Smooth muscle cell (in vitro differentiated cells): ENCODE results near the gene FRRS1. TPM values are rescaled to one million over a fixed set of nuclear protein-coding genes. Genes with fewer than 3 reads are reported as not detected.

Source experiments
- DNase-seq: peaks from one replicate; lab custom pipeline; 2025; ENCODE audit not compliant: unreplicated experiment; lab: John Stamatoyannopoulos, UW
- H2AFZ ChIP-seq: fragments of 200-600 bp; sonication (generic); 2 replicates; pipeline ENCODE4 v1.6.0; 2016; ENCODE audit warnings: antibody characterized with exemption, low read depth, mild to moderate bottlenecking
- H3F3A ChIP-seq: fragments of 200-600 bp; sonication (generic); 2 replicates; pipeline ENCODE4 v1.6.0; 2017; ENCODE audit warnings: antibody characterized with exemption, low read depth
- H3K27ac ChIP-seq: fragments of 200-600 bp; sonication (generic); 2 replicates; pipeline ENCODE4 v1.5.1; 2016; ENCODE audit warnings: low read depth, mild to moderate bottlenecking
- H3K27me3 ChIP-seq: fragments of 200-600 bp; sonication (generic); 2 replicates; pipeline ENCODE4 v1.6.1; 2016; ENCODE audit warnings: low read depth, mild to moderate bottlenecking
- H3K36me3 ChIP-seq: fragments of 200-600 bp; sonication (generic); 2 replicates; pipeline ENCODE4 v1.5.1; 2016; ENCODE audit warnings: low read depth
- H3K4me1 ChIP-seq: fragments of 200-600 bp; sonication (generic); 2 replicates; pipeline ENCODE4 v1.5.1; 2016; ENCODE audit warnings: low read depth
- H3K4me2 ChIP-seq: fragments of 200-600 bp; sonication (generic); 2 replicates; pipeline ENCODE4 v1.6.0; 2016; ENCODE audit warnings: mild to moderate bottlenecking
- H3K4me3 ChIP-seq: fragments of 200-600 bp; sonication (generic); 2 replicates; pipeline ENCODE4 v1.5.1; 2016; ENCODE audit warnings: mild to moderate bottlenecking
- H3K79me2 ChIP-seq: fragments of 200-600 bp; sonication (generic); 2 replicates; pipeline ENCODE4 v1.6.0; 2016; ENCODE audit warnings: low read depth, mild to moderate bottlenecking
- H3K9ac ChIP-seq: fragments of 200-600 bp; sonication (generic); 2 replicates; pipeline ENCODE4 v1.6.0; 2016; ENCODE audit warnings: low read depth
- H3K9me3 ChIP-seq: fragments of 200-600 bp; sonication (generic); replicated peaks from 2 replicates; pipeline ENCODE4 v1.5.1; 2016; ENCODE audit warnings: low read depth
- H4K20me1 ChIP-seq: fragments of 200-600 bp; sonication (generic); 2 replicates; pipeline ENCODE4 v1.6.0; 2016; ENCODE audit warnings: low read depth
- CTCF ChIP-seq: fragments of 200-600 bp; sonication (generic); IDR thresholded peaks from 2 replicates; pipeline ENCODE4 v1.5.1; 2017; ENCODE audit warnings: borderline replicate concordance, mild to moderate bottlenecking, antibody characterized with exemption; ENCODE audit not compliant: insufficient read depth, poor library complexity, severe bottlenecking
- WGBS: methylation state at CpG from one replicate; pipeline ENCODE4 v1.1.7; 2016; ENCODE audit warnings: low lambda C conversion rate; 5-methylcytosine and 5-hydroxymethylcytosine counted together
- polyA plus RNA-seq: library from polyadenylated mRNA; unstranded; fragments of >200 nt; fragmentation: Nextera tagmentation; extraction: Ambion mirVana; gene quantifications from 2 replicates; pipeline ENCODE4 v1.2.1, GENCODE V29; 2016
- total RNA-seq: library from RNA; depleted of rRNA; stranded (reverse); fragments of >200 nt; gene quantifications from 2 replicates; pipeline ENCODE4 v1.2.3, GENCODE V29; 2014

Gene FRRS1
- total and polyA plus RNA-seq, 2 experiments from 2014 or later = 0.79 to 17.0 TPM

- Histone ChIP-seq H3K9me3 (no peaks in the 10 kb centered on the region), H3K4me2 (no peak overlapping the region), H3K4me3 (no peak overlapping the region), H3K9ac (no peak overlapping the region), H3K36me3 (no peaks in the 10 kb centered on the region), H4K20me1 (no peaks in the 10 kb centered on the region), H3K27ac (no peak overlapping the region), H3K79me2 (no peaks in the 10 kb centered on the region), H3K27me3 (no peaks in the 10 kb centered on the region), H3F3A (no peaks in the 10 kb centered on the region), H3K4me1 (peaks cover 4% of the 10 kb centered on the region), H2AFZ (no peak overlapping the region)
- DNase-seq = no peak
- 93% methylated on average over 2 of the region's 2 CpGs for WGBS
- no peak for TF ChIP-seq CTCF
These were observed 12.3 kb downstream of the FRRS1 start for GRCh38 chr1:99754055-99754626.

GRCh38 chr1:99751877-99752504 lies 14.4 kb downstream of the FRRS1 start:
- WGBS = 93% methylated on average over 1 of the region's 1 CpG
- H3K9ac ChIP-seq = no peak overlapping the region
- TF ChIP-seq CTCF = no peak

GRCh38 chr1:99749504-99750347 lies 16.7 kb downstream of the FRRS1 start:
- H3K4me3 ChIP-seq = no peak overlapping the region
- H3K27me3 ChIP-seq = no peaks in the 10 kb centered on the region
- H3K4me1 ChIP-seq = no peaks in the 10 kb centered on the region
- H2AFZ ChIP-seq = no peak overlapping the region
- no peaks in the 10 kb centered on the region for H3K79me2 ChIP-seq
- 44% methylated on average over 2 of the region's 2 CpGs for WGBS
- H3K9ac ChIP-seq = no peak overlapping the region
- no peaks in the 10 kb centered on the region for H3K36me3 ChIP-seq
- H3F3A ChIP-seq = no peaks in the 10 kb centered on the region
- no peaks in the 10 kb centered on the region for H3K9me3 ChIP-seq
- TF ChIP-seq CTCF = no peak
- H4K20me1 ChIP-seq = no peaks in the 10 kb centered on the region
- no peak overlapping the region for H3K27ac ChIP-seq
- no peak overlapping the region for H3K4me2 ChIP-seq
- no peak for DNase-seq

More at GRCh38 chr1:99751877-99752504, 14.4 kb downstream of the FRRS1 start:
- Histone ChIP-seq H3K27me3 (no peaks in the 10 kb centered on the region), H3F3A (no peaks in the 10 kb centered on the region), H3K4me1 (peaks cover 4% of the 10 kb centered on the region), H3K36me3 (no peaks in the 10 kb centered on the region), H3K79me2 (no peaks in the 10 kb centered on the region), H3K4me3 (no peak overlapping the region), H3K9me3 (no peaks in the 10 kb centered on the region), H4K20me1 (no peaks in the 10 kb centered on the region), H2AFZ (no peak overlapping the region), H3K4me2 (no peak overlapping the region), H3K27ac (no peak overlapping the region)
- DNase-seq = no peak
